ENCODE measurements around the gene FIBP.

Gene FIBP

GRCh38 chr11:65870706-65871681 lies 17.3 kb downstream of the FIBP start:
- in situ Hi-C loops (cut with HindIII; ENCODE audit: low sequenced_read_pairs): no loop called here
- peak overlapping the region; percentile 62 for H3K4me3 ChIP-seq (ENCODE audit: low read depth, low read length)
- DNase-seq (ENCODE audit: low read depth): no peak
- TF ChIP-seq, protein P1, sequence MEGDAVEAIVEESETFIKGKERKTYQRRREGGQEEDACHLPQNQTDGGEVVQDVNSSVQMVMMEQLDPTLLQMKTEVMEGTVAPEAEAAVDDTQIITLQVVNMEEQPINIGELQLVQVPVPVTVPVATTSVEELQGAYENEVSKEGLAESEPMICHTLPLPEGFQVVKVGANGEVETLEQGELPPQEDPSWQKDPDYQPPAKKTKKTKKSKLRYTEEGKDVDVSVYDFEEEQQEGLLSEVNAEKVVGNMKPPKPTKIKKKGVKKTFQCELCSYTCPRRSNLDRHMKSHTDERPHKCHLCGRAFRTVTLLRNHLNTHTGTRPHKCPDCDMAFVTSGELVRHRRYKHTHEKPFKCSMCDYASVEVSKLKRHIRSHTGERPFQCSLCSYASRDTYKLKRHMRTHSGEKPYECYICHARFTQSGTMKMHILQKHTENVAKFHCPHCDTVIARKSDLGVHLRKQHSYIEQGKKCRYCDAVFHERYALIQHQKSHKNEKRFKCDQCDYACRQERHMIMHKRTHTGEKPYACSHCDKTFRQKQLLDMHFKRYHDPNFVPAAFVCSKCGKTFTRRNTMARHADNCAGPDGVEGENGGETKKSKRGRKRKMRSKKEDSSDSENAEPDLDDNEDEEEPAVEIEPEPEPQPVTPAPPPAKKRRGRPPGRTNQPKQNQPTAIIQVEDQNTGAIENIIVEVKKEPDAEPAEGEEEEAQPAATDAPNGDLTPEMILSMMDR (IDR thresholded peaks at IDR 0.05; ENCODE audit: low read depth, low read length, missing control alignments): no peak

DNA sequence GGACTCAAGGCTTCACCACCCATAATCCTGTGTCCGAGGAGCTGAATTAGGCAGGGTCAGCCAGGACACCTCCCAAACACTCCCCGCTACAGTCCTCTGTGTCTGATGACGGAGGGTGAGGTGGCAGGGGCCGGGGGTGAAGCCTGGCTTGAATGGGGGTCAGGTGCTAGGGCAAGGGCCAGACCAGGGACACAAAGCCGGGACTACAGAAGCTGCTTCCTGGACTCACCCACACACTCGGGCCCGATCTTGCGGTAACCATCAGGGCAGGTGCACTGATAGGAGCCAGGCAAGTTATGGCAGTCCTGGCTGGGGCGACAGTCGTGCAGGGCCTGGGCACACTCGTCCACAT lies 18.0 kb downstream of the FIBP start:
- in situ Hi-C loops (cut with HindIII; ENCODE audit: low sequenced_read_pairs): no loop called here
- DNase-seq (ENCODE audit: low read depth): no peak
- TF ChIP-seq, protein P1 (IDR thresholded peaks at IDR 0.05; ENCODE audit: low read depth, low read length, missing control alignments): no peak
- H3K4me3 ChIP-seq (ENCODE audit: low read depth, low read length): no peak overlapping the region

DNA sequence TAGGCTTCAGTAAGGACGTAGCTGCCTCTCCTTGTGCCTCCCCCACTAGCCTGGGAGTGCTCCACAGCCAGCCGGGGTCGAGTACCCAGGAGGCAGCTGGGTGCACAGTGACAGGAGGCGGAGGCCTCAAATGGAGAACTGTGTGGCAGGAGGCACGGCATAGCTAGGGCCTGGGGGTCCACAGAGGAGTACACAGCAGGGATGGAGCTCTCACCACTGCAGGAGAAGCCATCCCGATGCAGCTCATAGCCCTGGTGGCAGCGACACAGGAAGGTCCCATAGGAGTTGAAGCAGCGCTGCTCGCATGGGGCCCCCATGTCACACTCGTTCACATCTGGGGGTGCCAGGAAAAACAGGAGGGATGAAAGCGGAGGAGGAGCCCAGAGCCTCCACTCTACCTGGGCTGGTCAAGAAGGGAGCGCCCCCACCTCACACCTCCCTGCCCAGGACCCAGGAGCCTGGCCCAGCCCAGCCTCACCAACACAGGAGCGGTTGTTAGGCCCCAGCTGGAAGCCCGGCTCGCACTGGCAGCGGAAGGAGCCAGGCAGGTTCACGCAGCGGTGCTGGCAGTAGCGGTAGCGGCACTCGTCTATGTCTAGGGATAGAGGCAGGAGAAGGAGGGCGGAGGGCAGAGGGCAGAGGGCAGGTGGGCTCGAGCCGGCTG lies 18.5 kb downstream of the FIBP start:
- TF ChIP-seq, protein P1 (IDR thresholded peaks at IDR 0.05; ENCODE audit: low read depth, low read length, missing control alignments): no peak
- in situ Hi-C loops (cut with HindIII; ENCODE audit: low sequenced_read_pairs): no loop called here

DNA sequence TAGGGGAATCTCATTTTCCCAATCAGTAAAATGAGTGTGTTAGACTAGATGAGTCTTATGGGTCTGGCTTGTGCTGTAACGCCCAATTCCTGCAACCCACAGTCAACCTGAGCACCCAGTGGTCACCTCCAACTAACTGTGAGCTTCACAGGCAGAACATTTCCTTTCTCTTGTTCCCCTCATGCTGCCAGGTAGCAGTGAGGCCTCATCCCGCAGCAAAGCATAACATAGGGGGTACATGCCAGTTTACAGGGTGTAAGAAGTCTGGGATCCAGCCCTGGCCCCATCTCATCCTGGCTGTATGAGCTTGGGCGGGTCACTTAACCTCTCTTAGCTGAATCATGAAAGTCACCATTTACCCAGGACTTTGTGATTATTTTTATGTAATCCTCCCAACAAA lies 19.4 kb downstream of the FIBP start:
- no peak overlapping the region for H3K4me3 ChIP-seq (ENCODE audit: low read depth, low read length)
- in situ Hi-C loops (cut with HindIII; ENCODE audit: low sequenced_read_pairs): no loop called here
- TF ChIP-seq, protein P1 (IDR thresholded peaks at IDR 0.05; ENCODE audit: low read depth, low read length, missing control alignments): no peak
- DNase-seq (ENCODE audit: low read depth): no peak

More for the DNA sequence above, 18.5 kb downstream of the FIBP start:
- no peak for DNase-seq (ENCODE audit: low read depth)
- no peak overlapping the region for H3K4me3 ChIP-seq (ENCODE audit: low read depth, low read length)

DNA sequence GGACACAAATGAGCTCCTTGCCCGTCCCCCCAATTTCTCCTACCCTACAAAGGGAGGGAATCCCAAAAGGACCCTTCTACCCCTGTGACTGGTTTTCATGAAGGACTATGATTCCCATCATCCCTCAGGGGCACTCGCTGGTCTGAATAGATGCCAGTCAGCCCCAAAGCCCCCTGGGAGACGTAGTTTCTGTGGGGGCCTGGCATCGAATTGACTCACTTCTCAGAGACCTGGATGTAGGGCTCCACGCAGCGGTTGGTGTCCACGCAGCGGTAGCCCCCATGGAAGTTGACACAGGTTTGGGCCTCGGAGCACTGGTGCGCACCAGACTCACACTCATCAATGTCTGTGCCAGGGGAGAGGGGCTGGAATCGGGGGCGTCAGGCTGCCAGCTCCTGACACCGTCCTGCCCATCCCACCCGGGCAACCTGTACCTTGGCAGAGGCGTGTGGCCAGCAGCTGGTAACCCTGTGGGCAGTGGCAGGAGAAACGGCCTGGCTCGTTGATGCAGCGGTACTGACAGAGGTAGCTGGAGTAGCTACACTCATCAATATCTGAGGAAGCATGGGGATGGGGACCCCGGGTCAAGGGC lies 20.1 kb downstream of the FIBP start:
- TF ChIP-seq, protein P1 (IDR thresholded peaks at IDR 0.05; ENCODE audit: low read depth, low read length, missing control alignments): no peak
- DNase-seq (ENCODE audit: low read depth): no peak
- H3K4me3 ChIP-seq (ENCODE audit: low read depth, low read length): no peak overlapping the region
- in situ Hi-C loops (cut with HindIII; ENCODE audit: low sequenced_read_pairs): no loop called here

DNA sequence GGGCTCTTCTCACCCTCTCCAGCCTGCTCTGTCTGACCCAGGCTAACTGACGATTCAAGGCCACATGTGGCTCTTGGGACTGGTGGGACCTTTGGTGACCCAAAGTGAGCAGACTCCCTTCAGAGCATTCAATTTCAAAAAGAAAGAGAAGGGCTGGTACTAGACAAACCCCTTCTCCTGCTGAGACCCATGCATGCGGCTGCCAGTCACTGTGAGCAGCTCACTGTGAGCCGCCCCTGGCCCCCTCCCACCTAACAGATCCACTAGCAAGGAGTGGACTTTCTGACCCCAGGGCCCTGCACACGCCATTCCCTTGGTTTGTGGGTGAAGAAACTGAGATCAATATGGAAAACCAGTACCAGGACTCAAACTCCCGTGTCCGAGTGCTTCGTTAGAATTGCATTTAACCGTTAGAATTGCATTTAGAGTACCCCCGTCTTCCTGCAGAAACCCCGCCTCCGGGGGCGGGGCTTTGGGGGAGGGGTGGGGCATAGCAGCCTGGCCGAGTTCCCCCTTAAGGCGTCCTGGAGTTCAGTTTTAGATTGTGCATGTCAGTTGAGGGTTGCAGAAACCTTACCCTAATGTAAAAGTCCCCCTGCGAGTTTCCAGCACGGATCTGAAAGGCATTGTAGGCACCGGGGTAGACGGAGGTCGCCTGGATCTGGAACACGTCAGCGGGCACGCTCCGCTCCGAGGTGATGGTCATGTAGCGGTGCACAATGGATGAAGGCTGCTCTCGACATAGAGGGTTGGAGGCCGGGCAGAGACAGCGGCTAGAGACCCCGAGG lies 20.8 kb downstream of the FIBP start:
- no peak overlapping the region for H3K4me3 ChIP-seq (ENCODE audit: low read depth, low read length)
- TF ChIP-seq, protein P1 (IDR thresholded peaks at IDR 0.05; ENCODE audit: low read depth, low read length, missing control alignments): no peak
- in situ Hi-C loops (cut with HindIII; ENCODE audit: low sequenced_read_pairs): no loop called here
- DNase-seq (ENCODE audit: low read depth): no peak

Data from astrocyte of the cerebellum (primary cell).